ENCODE results near the gene OBSL1.

OBSL1 gene

DNA sequence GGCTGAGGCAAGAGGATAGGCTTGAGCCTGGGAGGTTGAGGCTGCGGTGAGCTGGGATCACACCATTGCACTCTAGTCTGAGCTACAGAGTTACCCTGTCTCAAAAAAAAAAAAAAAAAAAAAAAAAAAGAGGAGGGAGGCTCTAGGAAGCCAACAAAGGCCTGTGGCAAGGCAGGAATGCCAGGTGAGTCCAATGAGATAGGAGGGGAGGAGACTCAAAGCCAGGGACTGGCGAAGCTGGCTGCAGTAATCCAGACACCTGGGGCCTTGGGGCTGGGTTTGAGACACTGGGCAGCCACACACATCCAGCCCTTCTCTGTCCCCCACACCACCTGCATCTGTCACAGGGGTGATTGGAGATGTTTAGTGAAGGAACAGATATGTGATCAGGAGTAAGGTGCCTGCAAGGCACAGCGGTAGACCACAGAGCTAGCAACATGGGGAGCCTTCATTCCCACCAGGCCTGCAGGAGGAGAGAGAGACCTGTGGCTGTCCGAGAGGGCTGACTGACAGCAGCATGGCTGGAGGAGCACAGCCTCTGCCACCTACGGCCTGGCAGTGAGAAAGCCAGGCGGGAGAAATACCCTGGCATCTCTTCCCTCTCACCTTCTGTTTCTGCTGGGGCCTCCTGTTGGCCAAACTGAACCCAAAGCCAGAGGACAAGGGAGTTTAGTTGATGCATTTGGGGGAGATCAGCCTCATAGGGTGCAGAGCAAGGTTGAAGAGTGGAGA, 37.2 kb downstream of the OBSL1 start:
- TF ChIP-seq, protein P1, sequence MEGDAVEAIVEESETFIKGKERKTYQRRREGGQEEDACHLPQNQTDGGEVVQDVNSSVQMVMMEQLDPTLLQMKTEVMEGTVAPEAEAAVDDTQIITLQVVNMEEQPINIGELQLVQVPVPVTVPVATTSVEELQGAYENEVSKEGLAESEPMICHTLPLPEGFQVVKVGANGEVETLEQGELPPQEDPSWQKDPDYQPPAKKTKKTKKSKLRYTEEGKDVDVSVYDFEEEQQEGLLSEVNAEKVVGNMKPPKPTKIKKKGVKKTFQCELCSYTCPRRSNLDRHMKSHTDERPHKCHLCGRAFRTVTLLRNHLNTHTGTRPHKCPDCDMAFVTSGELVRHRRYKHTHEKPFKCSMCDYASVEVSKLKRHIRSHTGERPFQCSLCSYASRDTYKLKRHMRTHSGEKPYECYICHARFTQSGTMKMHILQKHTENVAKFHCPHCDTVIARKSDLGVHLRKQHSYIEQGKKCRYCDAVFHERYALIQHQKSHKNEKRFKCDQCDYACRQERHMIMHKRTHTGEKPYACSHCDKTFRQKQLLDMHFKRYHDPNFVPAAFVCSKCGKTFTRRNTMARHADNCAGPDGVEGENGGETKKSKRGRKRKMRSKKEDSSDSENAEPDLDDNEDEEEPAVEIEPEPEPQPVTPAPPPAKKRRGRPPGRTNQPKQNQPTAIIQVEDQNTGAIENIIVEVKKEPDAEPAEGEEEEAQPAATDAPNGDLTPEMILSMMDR (IDR thresholded peaks at IDR 0.05; ENCODE audit: insufficient read depth, low read length, poor library complexity, severe bottlenecking) = no peak
- Histone ChIP-seq H3K36me3 (ENCODE audit: control insufficient read depth, insufficient read depth, low read length) (peaks cover 5% of the 10 kb centered on the region; the same call in 1 of the 2 replicates), H3K27me3 (replicated peaks; ENCODE audit: control insufficient read depth, insufficient read depth, low read length) (peaks cover 6% of the 10 kb centered on the region), H3K4me3 (replicated peaks; ENCODE audit: low read depth, low read length) (no peak overlapping the region)
- DNase-seq (ENCODE audit: extremely low read depth, insufficient read length) = no peak

DNA sequence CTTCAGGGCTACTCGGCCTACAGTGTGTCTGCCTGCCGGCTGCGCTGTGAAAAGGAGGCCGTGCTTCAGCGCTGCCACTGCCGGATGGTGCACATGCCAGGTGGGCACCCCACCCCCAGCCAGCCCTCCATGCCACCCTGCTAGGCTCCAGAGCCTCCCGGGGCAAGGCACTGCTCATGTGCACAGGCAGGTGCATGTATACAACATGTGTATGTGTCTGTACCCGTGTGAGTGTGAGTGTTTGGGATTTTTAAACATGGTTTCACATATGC, 39.0 kb downstream of the OBSL1 start:
- DNase-seq (ENCODE audit: extremely low read depth, insufficient read length) = no peak
- H3K4me3 ChIP-seq (replicated peaks; ENCODE audit: low read depth, low read length) = no peak overlapping the region
- TF ChIP-seq, protein P1 (IDR thresholded peaks at IDR 0.05; ENCODE audit: insufficient read depth, low read length, poor library complexity, severe bottlenecking) = no peak
- H3K36me3 ChIP-seq (ENCODE audit: control insufficient read depth, insufficient read depth, low read length) = no peaks in the 10 kb centered on the region
- H3K27me3 ChIP-seq (replicated peaks; ENCODE audit: control insufficient read depth, insufficient read depth, low read length) = peaks cover 9% of the 10 kb centered on the region

DNA sequence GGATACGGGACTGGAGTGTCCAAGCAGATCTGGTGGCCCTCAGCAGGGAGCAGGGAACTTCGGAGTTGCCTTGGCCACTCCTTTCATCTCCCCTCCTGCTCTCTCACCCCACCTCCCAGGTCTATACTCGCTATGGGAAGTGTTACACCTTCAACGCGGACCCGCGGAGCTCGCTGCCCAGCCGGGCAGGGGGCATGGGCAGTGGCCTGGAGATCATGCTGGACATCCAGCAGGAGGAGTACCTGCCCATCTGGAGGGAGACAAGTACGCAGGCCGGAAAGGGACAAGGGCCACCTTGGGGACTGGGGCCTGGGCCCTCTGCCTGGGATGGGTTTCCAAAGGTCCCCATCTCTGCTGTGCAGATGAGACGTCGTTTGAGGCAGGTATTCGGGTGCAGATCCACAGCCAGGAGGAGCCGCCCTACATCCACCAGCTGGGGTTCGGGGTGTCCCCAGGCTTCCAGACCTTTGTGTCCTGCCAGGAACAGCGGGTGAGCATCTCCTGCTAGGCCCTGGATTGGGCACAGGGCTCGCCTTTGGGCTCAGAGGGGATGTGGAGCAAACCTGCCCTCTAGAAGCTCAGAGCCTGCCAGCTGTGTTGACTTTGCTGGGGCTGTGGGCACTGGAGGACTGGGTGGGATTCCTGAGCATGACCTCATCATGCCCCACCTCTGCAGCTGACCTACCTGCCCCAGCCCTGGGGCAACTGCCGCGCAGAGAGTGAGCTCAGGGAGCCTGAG, 39.5 kb downstream of the OBSL1 start:
- Histone ChIP-seq H3K4me3 (replicated peaks; ENCODE audit: low read depth, low read length) (no peak overlapping the region), H3K27me3 (replicated peaks; ENCODE audit: control insufficient read depth, insufficient read depth, low read length) (peaks cover 12% of the 10 kb centered on the region), H3K36me3 (ENCODE audit: control insufficient read depth, insufficient read depth, low read length) (no peaks in the 10 kb centered on the region)
- TF ChIP-seq, protein P1 (IDR thresholded peaks at IDR 0.05; ENCODE audit: insufficient read depth, low read length, poor library complexity, severe bottlenecking) = no peak
- DNase-seq (ENCODE audit: extremely low read depth, insufficient read length) = no peak

DNA sequence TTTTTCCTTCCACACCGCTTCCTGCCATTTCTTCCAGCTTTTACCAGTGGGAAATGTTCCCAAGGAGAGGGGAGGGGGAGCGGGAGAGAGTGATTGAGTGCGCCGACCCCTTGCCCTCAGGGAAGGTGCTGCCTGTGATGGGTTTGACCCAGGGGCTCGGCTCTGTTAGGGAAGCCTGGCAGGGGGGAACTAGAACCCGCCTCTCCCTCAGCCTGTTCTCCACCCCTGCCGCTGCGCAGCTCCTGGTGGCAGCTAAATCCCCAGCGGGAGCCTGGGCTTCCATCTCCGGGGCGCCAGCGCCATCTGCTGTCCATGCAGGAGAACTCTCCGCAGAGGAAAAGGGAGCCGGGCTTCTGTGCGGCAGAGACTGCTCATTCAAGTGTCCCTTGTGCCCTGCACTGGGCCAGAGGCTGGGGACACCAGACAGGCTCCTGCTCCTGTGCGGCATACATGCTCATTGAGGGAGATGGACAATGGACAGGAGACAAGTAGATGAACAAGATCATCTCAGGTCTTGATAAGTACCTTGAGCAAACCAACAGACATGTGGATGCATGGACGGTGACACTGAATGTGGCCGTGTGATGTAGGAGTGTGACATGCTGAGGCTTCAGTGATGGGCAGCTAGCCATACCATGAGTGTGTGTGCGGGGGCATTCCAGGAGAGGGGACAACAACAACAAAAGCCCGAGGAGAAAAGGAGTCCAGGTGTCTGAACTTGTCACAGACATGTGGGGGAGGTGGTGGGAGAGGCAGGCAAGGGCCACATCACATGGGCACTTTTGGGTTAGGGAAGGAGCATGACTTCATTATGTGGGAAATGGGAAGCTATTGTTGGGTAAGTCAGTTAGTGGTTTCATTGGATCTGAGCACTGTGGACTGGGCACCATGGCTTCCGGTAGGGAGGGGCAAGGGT, 41.0 kb downstream of the OBSL1 start:
- Histone ChIP-seq H3K36me3 (ENCODE audit: control insufficient read depth, insufficient read depth, low read length) (no peaks in the 10 kb centered on the region), H3K4me3 (replicated peaks; ENCODE audit: low read depth, low read length) (no peak overlapping the region), H3K27me3 (replicated peaks; ENCODE audit: control insufficient read depth, insufficient read depth, low read length) (peaks cover 15% of the 10 kb centered on the region)
- peak; percentile 75 for DNase-seq (ENCODE audit: extremely low read depth, insufficient read length)
- TF ChIP-seq, protein P1 (IDR thresholded peaks at IDR 0.05; ENCODE audit: insufficient read depth, low read length, poor library complexity, severe bottlenecking) = peak; percentile 97

DNA sequence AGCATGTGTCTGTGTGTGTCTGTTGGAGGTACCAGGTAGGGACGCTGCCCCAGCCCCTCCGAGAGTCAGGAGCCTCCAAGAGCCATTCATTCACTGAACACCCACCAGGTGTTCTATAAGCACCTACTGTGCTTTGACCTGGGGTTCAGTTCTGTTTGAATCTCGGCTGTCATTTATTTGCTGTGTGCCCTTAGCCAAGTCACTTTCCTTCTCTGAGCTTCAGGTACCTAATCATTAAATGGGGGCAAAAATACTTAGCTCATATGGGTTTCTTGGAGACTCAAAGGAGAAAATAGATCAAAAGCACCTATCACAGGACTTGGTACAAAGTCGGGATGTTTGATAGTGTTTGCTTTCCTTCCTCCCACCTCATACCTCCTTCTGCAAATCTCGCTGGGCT, 43.9 kb downstream of the OBSL1 start:
- Histone ChIP-seq H3K36me3 (ENCODE audit: control insufficient read depth, insufficient read depth, low read length) (no peaks in the 10 kb centered on the region), H3K27me3 (replicated peaks; ENCODE audit: control insufficient read depth, insufficient read depth, low read length) (peaks cover 15% of the 10 kb centered on the region), H3K4me3 (replicated peaks; ENCODE audit: low read depth, low read length) (no peak overlapping the region)
- no peak for DNase-seq (ENCODE audit: extremely low read depth, insufficient read length)
- TF ChIP-seq, protein P1 (IDR thresholded peaks at IDR 0.05; ENCODE audit: insufficient read depth, low read length, poor library complexity, severe bottlenecking) = no peak

Measured in GM06990 (cell line).